ENCODE measurements around the gene PARD3B. TPM values are rescaled to one million over a fixed set of nuclear protein-coding genes. Genes with fewer than 3 reads are reported as not detected.

Gene PARD3B
- total RNA-seq, 1 experiment from 2014 or later = 6.4 TPM

GRCh38 chr2:204945376-204945775, 400.1 kb downstream of the PARD3B start:
- no peak overlapping the region for H3K14ac ChIP-seq (ENCODE audit: insufficient read depth, low read length)
- WGBS (ENCODE audit: extremely low coverage, insufficient read length, low lambda C conversion rate) = no CpG with 5 or more reads among the region's 2 CpGs
- no peak overlapping the region for H3K9ac ChIP-seq (ENCODE audit: extremely low read depth, insufficient read length, low read length)

More at GRCh38 chr2:204945376-204945775, 400.1 kb downstream of the PARD3B start:
- Histone ChIP-seq H3K4me2 (ENCODE audit: insufficient read depth, insufficient read length, low read length) (no peak overlapping the region), H3K4me1 (ENCODE audit: insufficient read depth, low read length) (no peaks in the 10 kb centered on the region), H2BK5ac (ENCODE audit: insufficient read length, low read length) (no peak overlapping the region), H3K27ac (ENCODE audit: insufficient read length, low read depth, low read length) (no peak overlapping the region), H2BK120ac (ENCODE audit: low read depth, low read length, poor library complexity, severe bottlenecking) (no peak overlapping the region), H4K91ac (ENCODE audit: insufficient read length, low read depth, low read length) (no peak overlapping the region), H3K4ac (ENCODE audit: low read depth, low read length) (no peak overlapping the region), H3K18ac (ENCODE audit: insufficient read length, low read depth, low read length) (no peak overlapping the region), H3K23me2 (ENCODE audit: insufficient read length, low read depth, low read length, poor library complexity, severe bottlenecking) (no peaks in the 10 kb centered on the region), H2AK5ac (ENCODE audit: insufficient read length, low read length) (no peak overlapping the region), H3K23ac (ENCODE audit: insufficient read length, low read depth, low read length) (no peak overlapping the region), H3K79me1 (ENCODE audit: insufficient read depth, low read depth, low read length, poor library complexity, severe bottlenecking) (no peaks in the 10 kb centered on the region), H4K20me1 (ENCODE audit: control insufficient read depth, insufficient read depth, insufficient read length) (no peaks in the 10 kb centered on the region), H3K27me3 (ENCODE audit: insufficient read depth, low read length) (no peaks in the 10 kb centered on the region), H2AFZ (ENCODE audit: low read length) (no peak overlapping the region), H2BK20ac (ENCODE audit: low read depth, low read length, poor library complexity, severe bottlenecking) (no peak overlapping the region), H4K5ac (ENCODE audit: insufficient read length, low read depth, low read length) (no peak overlapping the region), H2BK15ac (ENCODE audit: low read depth, low read length) (no peak overlapping the region), H2BK12ac (ENCODE audit: insufficient read length, low read depth, low read length) (no peak overlapping the region), H3K56ac (ENCODE audit: insufficient read length, low read depth, low read length) (no peak overlapping the region), H4K8ac (replicated peaks; ENCODE audit: insufficient read length, low read depth, low read length) (no peak overlapping the region), H3T11ph (ENCODE audit: low read length) (no peak overlapping the region), H3K9me3 (ENCODE audit: control insufficient read depth, low read depth, low read length) (no peaks in the 10 kb centered on the region), H3K79me2 (ENCODE audit: insufficient read depth, low read length) (no peaks in the 10 kb centered on the region)
- H3K27ac Mint-ChIP-seq = no peak overlapping the region
- H3K4me1 Mint-ChIP-seq = no peaks in the 10 kb centered on the region
- DNase-seq = no peak
- no peaks in the 10 kb centered on the region for H3K27me3 Mint-ChIP-seq (ENCODE audit: low read depth)
- no peak for TF ChIP-seq CTCF (conservative IDR thresholded peaks at IDR 0.05)
- H3K9me3 Mint-ChIP-seq = peaks cover 0 to 8% of the 10 kb centered on the region in 2 experiments; a peak in 3 of 5 replicates
- H3K36me3 Mint-ChIP-seq (ENCODE audit: insufficient read depth in 1 of 3, low read depth in 3 of 3) = peaks cover 0 to 10% (median 4%) of the 10 kb centered on the region in 3 experiments; a peak in 6 of 7 replicates
- no peak overlapping the region for H3K4me3 Mint-ChIP-seq

Measured in H9 (cell line).